Thymus (tissue), 11 donors: ENCODE results near the gene DCAF10. TPM values are rescaled to one million over a fixed set of nuclear protein-coding genes. Genes with fewer than 3 reads are reported as not detected.
"Not testable (repeated sequence)": the region's sequence is repeated elsewhere in the genome, so short reads cannot be mapped to it uniquely, and the experiment has no call there.

Source experiments
- DNase-seq, 9 donors: peaks; one replicate each; pipeline ENCODE4 v3.0.0-alpha.2; 2013; ENCODE audit warnings: low spot score in 9 of 9, low read depth in 6 of 9, missing footprints in 1 of 9
- H3K27ac ChIP-seq, 2 donors: one replicate each; pipeline ENCODE4 v1.5.1; 2013; ENCODE audit warnings: control low read depth in 1 of 2, low read depth in 1 of 2, low read length in 1 of 2, mild to moderate bottlenecking in 1 of 2, moderate library complexity in 1 of 2
- H3K27me3 ChIP-seq, 2 donors: one replicate each; pipeline ENCODE4 v1.5.1; 2013; ENCODE audit warnings: low read length in 1 of 2; ENCODE audit not compliant: control insufficient read depth in 2 of 2, insufficient read depth in 1 of 2
- H3K36me3 ChIP-seq, 2 donors: one replicate each; pipeline ENCODE4 v1.5.1; 2013; ENCODE audit warnings: low read length in 1 of 2, mild to moderate bottlenecking in 1 of 2, moderate library complexity in 1 of 2; ENCODE audit not compliant: control insufficient read depth in 2 of 2, insufficient read depth in 2 of 2
- H3K4me1 ChIP-seq, 2 donors: one replicate each; pipeline ENCODE4 v1.5.1; 2013; ENCODE audit warnings: low read length in 2 of 2; ENCODE audit not compliant: control insufficient read depth in 2 of 2, insufficient read depth in 2 of 2
- H3K4me3 ChIP-seq, 2 donors: one replicate each; pipeline ENCODE4 v1.5.1; 2013; ENCODE audit warnings: low read length in 2 of 2, control low read depth in 1 of 2, mild to moderate bottlenecking in 1 of 2
- H3K9me3 ChIP-seq, 2 donors: one replicate each; pipeline ENCODE4 v1.5.1; 2013; ENCODE audit warnings: low read length in 1 of 2, mild to moderate bottlenecking in 1 of 2; ENCODE audit not compliant: control insufficient read depth in 2 of 2, insufficient read depth in 1 of 2
- WGBS: extraction: QIAGEN DNeasy Blood & Tissue Kit; methylation state at CpG from one replicate; pipeline ENCODE4 v1.1.7; 2013; 5-methylcytosine and 5-hydroxymethylcytosine counted together
- polyA plus RNA-seq: library from polyadenylated mRNA; stranded (reverse); fragments of 200-250 nt; gene quantifications from one replicate; pipeline ENCODE4 v1.2.3, GENCODE V29; 2013
- total RNA-seq: library from RNA; stranded (reverse); fragments of 120-200 nt; gene quantifications from one replicate; pipeline ENCODE4 v1.2.4, GENCODE V29; 2013
- donor health status: healthy.

DCAF10 gene
- total and polyA plus RNA-seq, 2 donors, result 7.6 to 7.7 TPM

- no peak overlapping the region for H3K27ac ChIP-seq
- H3K27me3 ChIP-seq, result no peaks in the 10 kb centered on the region
- H3K9me3 ChIP-seq, result no peaks in the 10 kb centered on the region
- no peak for DNase-seq
- 84% methylated on average over 10 of the region's 10 CpGs for WGBS
- H3K4me1 ChIP-seq, result peaks cover 7 to 18% of the 10 kb centered on the region in 2 donors
- peaks cover 0 to 3% of the 10 kb centered on the region in 2 donors for H3K36me3 ChIP-seq
- peak overlapping the region; percentile 84 to 96 for H3K4me3 ChIP-seq
These were observed 1.5 kb downstream of the DCAF10 start for GRCh38 chr9:37801959-37802711.

DNA sequence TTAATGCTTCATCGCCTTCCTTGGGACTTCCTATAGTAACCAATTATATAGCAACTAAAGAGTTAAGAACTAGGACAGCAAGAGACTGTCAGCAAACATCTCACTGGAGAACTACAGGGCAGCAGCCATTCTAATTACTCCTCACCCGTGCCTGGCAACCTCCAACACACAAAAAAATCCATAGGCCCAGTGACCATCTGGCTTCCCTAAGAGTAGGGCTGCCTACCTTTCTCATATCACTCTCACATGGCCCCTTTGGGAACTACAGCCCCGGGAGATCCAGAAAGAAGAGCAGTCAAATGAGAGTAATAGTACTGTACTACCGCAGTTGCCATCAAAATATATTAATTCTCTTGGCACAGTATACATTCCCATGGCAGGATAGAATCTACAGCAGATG, 5.7 kb downstream of the DCAF10 start:
- no peak for DNase-seq
- 96% methylated on average over 4 of the region's 4 CpGs for WGBS
- H3K36me3 ChIP-seq, result peaks cover 3 to 7% of the 10 kb centered on the region in 2 donors
- no peak overlapping the region for H3K27ac ChIP-seq
- peaks cover 7 to 13% of the 10 kb centered on the region in 2 donors for H3K4me1 ChIP-seq
- H3K27me3 ChIP-seq, result no peaks in the 10 kb centered on the region
- no peaks in the 10 kb centered on the region for H3K9me3 ChIP-seq
- no peak overlapping the region for H3K4me3 ChIP-seq

- not testable (repeated sequence) for H3K36me3 ChIP-seq, H3K4me1 ChIP-seq, H3K27me3 ChIP-seq, H3K27ac ChIP-seq, H3K9me3 ChIP-seq, H3K4me3 ChIP-seq, DNase-seq
- over 99% methylated on average over 15 of the region's 15 CpGs for WGBS
These were observed 9.1 kb downstream of the DCAF10 start for GRCh38 chr9:37809676-37810075.

DNA sequence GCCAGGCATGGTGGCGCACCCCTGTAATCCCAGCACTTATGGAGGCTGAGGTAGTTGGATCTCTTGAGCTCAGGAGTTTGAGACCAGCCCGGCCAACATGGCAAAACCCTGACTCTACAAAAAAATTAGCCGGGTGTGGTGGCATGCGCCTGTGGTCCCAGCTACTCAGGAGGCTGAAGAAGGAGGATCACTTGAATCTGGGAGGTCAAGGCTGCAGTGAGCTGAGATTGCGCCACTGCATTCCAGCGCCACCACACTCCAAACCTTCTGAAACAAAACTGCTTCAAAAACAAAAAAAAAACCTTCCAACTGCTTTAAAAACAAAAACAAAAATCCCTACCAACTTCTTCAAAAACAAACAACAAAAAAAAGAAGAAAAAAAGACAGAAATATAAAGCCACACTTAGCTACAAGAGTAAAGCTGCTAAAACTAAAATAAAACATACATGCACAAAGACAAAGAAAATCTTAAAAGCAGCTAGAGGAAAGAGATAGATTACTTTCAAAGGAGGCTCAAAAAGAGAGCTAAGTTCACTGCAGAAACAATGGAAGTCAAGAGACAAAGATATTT, 11.4 kb downstream of the DCAF10 start:
- H3K4me1 ChIP-seq, result no peaks in the 10 kb centered on the region

GRCh38 chr9:37812773-37813379, 12.3 kb downstream of the DCAF10 start:
- Histone ChIP-seq H3K27ac (no peak overlapping the region), H3K4me1 (no peaks in the 10 kb centered on the region), H3K27me3 (no peaks in the 10 kb centered on the region), H3K4me3 (no peak overlapping the region), H3K36me3 (peaks cover 3 to 4% of the 10 kb centered on the region in 2 donors), H3K9me3 (no peaks in the 10 kb centered on the region)
- 98% methylated on average over 5 of the region's 5 CpGs for WGBS
- DNase-seq, result no peak

More for the DNA sequence above, 11.4 kb downstream of the DCAF10 start:
- H3K27ac ChIP-seq, result no peak overlapping the region
- H3K4me3 ChIP-seq, result no peak overlapping the region
- no peaks in the 10 kb centered on the region for H3K9me3 ChIP-seq
- H3K27me3 ChIP-seq, result no peaks in the 10 kb centered on the region
- 97% methylated on average over 6 of the region's 6 CpGs for WGBS
- peaks cover 3 to 4% of the 10 kb centered on the region in 2 donors for H3K36me3 ChIP-seq
- DNase-seq, result no peak

GRCh38 chr9:37818849-37819248, 18.3 kb downstream of the DCAF10 start:
- H3K27me3 ChIP-seq, result no peaks in the 10 kb centered on the region
- H3K4me3 ChIP-seq, result no peak overlapping the region
- H3K36me3 ChIP-seq, result peaks cover 6 to 8% of the 10 kb centered on the region in 2 donors
- H3K4me1 ChIP-seq, result no peaks in the 10 kb centered on the region
- WGBS, result 97% methylated on average over 2 of the region's 2 CpGs
- no peak for DNase-seq
- H3K27ac ChIP-seq, result no peak overlapping the region
- H3K9me3 ChIP-seq, result no peaks in the 10 kb centered on the region

DNA sequence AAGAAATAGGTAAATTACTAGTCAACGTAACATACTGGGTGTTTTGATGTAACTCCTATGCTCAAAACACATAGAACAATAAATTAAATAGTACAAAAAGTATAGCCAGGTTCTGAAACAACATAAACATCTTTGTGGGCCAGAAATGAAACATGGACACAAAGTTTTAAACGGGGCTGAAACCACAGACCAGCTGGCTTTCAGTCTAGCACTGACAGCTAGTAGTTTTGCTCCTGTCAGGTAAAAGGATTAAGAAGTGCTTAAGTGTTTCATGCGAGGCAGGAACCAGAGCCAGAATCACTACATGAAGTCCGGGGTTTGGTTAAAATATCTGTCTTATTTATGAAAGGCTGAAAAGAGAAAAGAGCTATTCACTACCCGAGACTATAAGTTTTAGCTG, 19.5 kb downstream of the DCAF10 start:
- Histone ChIP-seq H3K27ac (no peak overlapping the region), H3K9me3 (no peaks in the 10 kb centered on the region), H3K4me1 (no peaks in the 10 kb centered on the region), H3K36me3 (peaks cover 6 to 11% of the 10 kb centered on the region in 2 donors), H3K27me3 (no peaks in the 10 kb centered on the region), H3K4me3 (no peak overlapping the region)
- 93% methylated on average over 5 of the region's 5 CpGs for WGBS
- no peak for DNase-seq

- H3K27ac ChIP-seq, H3K27me3 ChIP-seq, DNase-seq, H3K4me3 ChIP-seq, H3K9me3 ChIP-seq, H3K4me1 ChIP-seq: not testable (repeated sequence)
- peaks cover 18 to 30% of the 10 kb centered on the region in 2 donors for H3K36me3 ChIP-seq
- 97% methylated on average over 2 of the region's 2 CpGs for WGBS
These were observed 24.6 kb downstream of the DCAF10 start for GRCh38 chr9:37825174-37825573.

- H3K36me3 ChIP-seq, result peaks cover 16 to 23% of the 10 kb centered on the region in 2 donors
These were observed 27.0 kb downstream of the DCAF10 start for GRCh38 chr9:37827483-37828165.

More at GRCh38 chr9:37827483-37828165, 27.0 kb downstream of the DCAF10 start:
- no peak for DNase-seq
- Histone ChIP-seq H3K27me3 (no peaks in the 10 kb centered on the region), H3K27ac (no peak overlapping the region), H3K9me3 (no peaks in the 10 kb centered on the region), H3K4me3 (no peak overlapping the region), H3K4me1 (no peaks in the 10 kb centered on the region)
- WGBS, result over 99% methylated on average over 4 of the region's 4 CpGs
